Measurements from ENCODE around the gene TCEANC.

Gene TCEANC

DNA sequence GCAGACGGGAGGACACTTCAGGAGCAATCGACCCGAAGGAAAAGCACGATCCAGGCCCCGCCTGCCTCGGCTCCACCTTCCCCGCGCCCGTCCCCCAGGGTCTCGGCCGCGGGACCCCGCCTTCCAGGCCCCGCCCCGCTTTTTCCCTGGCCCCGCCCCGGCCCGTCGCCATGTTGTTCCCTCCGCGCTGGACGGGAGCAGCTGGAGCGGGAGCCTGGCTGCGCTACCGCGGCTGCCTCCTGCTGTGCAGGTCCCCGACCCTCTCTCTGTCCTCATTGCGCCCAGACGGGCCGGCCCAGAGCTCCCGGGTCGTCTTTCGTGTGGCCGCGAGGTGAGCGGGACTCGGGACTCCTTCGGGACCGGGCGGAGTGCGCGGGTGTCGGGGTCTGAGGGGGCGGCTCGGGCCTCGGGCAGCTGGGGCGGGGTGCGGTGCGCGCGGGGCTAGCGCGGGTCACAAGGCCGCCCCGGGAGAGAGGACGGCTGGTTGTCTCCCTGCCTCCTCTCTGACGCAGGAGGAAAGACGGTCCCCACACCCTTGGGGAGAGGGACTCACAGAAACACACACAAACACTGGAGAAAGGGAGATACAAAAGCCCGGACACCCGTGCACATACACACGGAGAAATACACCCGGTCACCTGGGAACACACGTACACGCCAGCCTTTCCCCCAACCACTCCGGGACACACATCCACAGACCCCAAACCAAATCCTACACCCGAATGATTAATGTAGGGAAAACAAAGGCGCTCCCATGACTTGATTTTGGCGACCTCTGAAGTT lies 36.2 kb downstream of the TCEANC start, which contains the start of gene RAB9A:
TSS of gene RAB9A (plus strand) at position 171 of the 783 bp plus-strand sequence. CDS start 19,619 bp downstream, outside the sequence.
- no peaks in the 10 kb centered on the region for H3K9me3 ChIP-seq (ENCODE audit: control insufficient read depth, insufficient read depth, low read depth, low read length)
- peak within 1 kb of the TSS; percentile 94 for H3K4me3 ChIP-seq (ENCODE audit: low read depth, low read length)
- peaks cover 44% of the 10 kb centered on the region for H3K4me1 ChIP-seq (ENCODE audit: control insufficient read depth, insufficient read depth, low read length)
- POLR2A ChIA-PET, result interaction anchor here (0.5 to 3.2 kb wide), 12 partner anchors 9 to 96 kb away, joined by 3 to 21 read pairs (median 6); partner anchors contain the start of genes OFD1 and TRAPPC2
- H3K27ac ChIP-seq (ENCODE audit: extremely low read depth, low read depth, low read length), result peak within 1 kb of the TSS; percentile 98
- H3K36me3 ChIP-seq (ENCODE audit: control insufficient read depth in 2 of 2, insufficient read depth in 1 of 2, low read length in 2 of 2), result no peaks in the 10 kb centered on the region
- CTCF ChIA-PET, result interaction anchor here (0.7 to 2.6 kb wide), 6 partner anchors 9 to 182 kb away, joined by 3 to 9 read pairs (median 4); no protein-coding TSS in a partner anchor
- TF ChIP-seq, protein P1, sequence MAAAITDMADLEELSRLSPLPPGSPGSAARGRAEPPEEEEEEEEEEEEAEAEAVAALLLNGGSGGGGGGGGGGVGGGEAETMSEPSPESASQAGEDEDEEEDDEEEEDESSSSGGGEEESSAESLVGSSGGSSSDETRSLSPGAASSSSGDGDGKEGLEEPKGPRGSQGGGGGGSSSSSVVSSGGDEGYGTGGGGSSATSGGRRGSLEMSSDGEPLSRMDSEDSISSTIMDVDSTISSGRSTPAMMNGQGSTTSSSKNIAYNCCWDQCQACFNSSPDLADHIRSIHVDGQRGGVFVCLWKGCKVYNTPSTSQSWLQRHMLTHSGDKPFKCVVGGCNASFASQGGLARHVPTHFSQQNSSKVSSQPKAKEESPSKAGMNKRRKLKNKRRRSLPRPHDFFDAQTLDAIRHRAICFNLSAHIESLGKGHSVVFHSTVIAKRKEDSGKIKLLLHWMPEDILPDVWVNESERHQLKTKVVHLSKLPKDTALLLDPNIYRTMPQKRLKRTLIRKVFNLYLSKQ (tag by site-specific recombination; IDR thresholded peaks at IDR 0.05; ENCODE audit: borderline replicate concordance), result no peak
- no peak for TF ChIP-seq TCF7L2 (IDR thresholded peaks at IDR 0.05; ENCODE audit: borderline replicate concordance, low read depth, low read length)
- TF ChIP-seq ZSCAN23 (tag by site-specific recombination; IDR thresholded peaks at IDR 0.05), result no peak
- TF ChIP-seq ZNF747 (tag by site-specific recombination; IDR thresholded peaks at IDR 0.05), result no peak
- no peak for TF ChIP-seq SCRT2 (tag by site-specific recombination; IDR thresholded peaks at IDR 0.05)
- no peak for TF ChIP-seq ZFP69B (tag by site-specific recombination; IDR thresholded peaks at IDR 0.05)
- no peak for TF ChIP-seq ZNF426 (tag by site-specific recombination; IDR thresholded peaks at IDR 0.05)
- TF ChIP-seq ZNF19 (tag by site-specific recombination; IDR thresholded peaks at IDR 0.05; ENCODE audit: low read depth), result no peak
- TF ChIP-seq ZNF132 (tag by site-specific recombination; IDR thresholded peaks at IDR 0.05; ENCODE audit: borderline replicate concordance), result no peak
- no peak for TF ChIP-seq GLI2 (tag by site-specific recombination; IDR thresholded peaks at IDR 0.05; ENCODE audit: borderline replicate concordance, low read depth)
- TF ChIP-seq ZFHX2 (tag by site-specific recombination; conservative IDR thresholded peaks at IDR 0.05), result peak; percentile 83
- TF ChIP-seq, protein P2, sequence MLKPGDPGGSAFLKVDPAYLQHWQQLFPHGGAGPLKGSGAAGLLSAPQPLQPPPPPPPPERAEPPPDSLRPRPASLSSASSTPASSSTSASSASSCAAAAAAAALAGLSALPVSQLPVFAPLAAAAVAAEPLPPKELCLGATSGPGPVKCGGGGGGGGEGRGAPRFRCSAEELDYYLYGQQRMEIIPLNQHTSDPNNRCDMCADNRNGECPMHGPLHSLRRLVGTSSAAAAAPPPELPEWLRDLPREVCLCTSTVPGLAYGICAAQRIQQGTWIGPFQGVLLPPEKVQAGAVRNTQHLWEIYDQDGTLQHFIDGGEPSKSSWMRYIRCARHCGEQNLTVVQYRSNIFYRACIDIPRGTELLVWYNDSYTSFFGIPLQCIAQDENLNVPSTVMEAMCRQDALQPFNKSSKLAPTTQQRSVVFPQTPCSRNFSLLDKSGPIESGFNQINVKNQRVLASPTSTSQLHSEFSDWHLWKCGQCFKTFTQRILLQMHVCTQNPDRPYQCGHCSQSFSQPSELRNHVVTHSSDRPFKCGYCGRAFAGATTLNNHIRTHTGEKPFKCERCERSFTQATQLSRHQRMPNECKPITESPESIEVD (tag by site-specific recombination; IDR thresholded peaks at IDR 0.05), result no peak
- TF ChIP-seq ZNF621 (tag by site-specific recombination; IDR thresholded peaks at IDR 0.05), result no peak
- TF ChIP-seq ZNF48 (tag by site-specific recombination; IDR thresholded peaks at IDR 0.05), result no peak
- TF ChIP-seq GLIS2 (tag by site-specific recombination; IDR thresholded peaks at IDR 0.05), result peak; percentile 53; the same call in 1 of the 2 replicates
- 0 out of 2 replicates have a peak, but pooled peaks have one; percentile 2 for TF ChIP-seq ZNF366 (tag by site-specific recombination; conservative IDR thresholded peaks at IDR 0.05)
- 0 out of 2 replicates have a peak, but pooled peaks have one; percentile 33 for TF ChIP-seq ZBTB8A (tag by site-specific recombination; IDR thresholded peaks at IDR 0.05)
- TF ChIP-seq, protein P3, sequence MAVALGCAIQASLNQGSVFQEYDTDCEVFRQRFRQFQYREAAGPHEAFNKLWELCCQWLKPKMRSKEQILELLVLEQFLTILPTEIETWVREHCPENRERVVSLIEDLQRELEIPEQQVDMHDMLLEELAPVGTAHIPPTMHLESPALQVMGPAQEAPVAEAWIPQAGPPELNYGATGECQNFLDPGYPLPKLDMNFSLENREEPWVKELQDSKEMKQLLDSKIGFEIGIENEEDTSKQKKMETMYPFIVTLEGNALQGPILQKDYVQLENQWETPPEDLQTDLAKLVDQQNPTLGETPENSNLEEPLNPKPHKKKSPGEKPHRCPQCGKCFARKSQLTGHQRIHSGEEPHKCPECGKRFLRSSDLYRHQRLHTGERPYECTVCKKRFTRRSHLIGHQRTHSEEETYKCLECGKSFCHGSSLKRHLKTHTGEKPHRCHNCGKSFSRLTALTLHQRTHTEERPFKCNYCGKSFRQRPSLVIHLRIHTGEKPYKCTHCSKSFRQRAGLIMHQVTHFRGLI (tag by site-specific recombination; IDR thresholded peaks at IDR 0.05), result no peak; the same call in 1 of the 2 replicates
- TF ChIP-seq HOXD13 (CRISPR knock-in tag; IDR thresholded peaks at IDR 0.05; ENCODE audit: borderline replicate concordance), result no peak
- TF ChIP-seq GFI1B (tag by site-specific recombination; IDR thresholded peaks at IDR 0.05), result no peak
- peak; percentile 65; the same call in 1 of the 2 replicates for TF ChIP-seq KLF10 (tag by site-specific recombination; IDR thresholded peaks at IDR 0.05)
- TF ChIP-seq ZNF223 (tag by site-specific recombination; IDR thresholded peaks at IDR 0.05), result no peak
- TF ChIP-seq, protein P4, sequence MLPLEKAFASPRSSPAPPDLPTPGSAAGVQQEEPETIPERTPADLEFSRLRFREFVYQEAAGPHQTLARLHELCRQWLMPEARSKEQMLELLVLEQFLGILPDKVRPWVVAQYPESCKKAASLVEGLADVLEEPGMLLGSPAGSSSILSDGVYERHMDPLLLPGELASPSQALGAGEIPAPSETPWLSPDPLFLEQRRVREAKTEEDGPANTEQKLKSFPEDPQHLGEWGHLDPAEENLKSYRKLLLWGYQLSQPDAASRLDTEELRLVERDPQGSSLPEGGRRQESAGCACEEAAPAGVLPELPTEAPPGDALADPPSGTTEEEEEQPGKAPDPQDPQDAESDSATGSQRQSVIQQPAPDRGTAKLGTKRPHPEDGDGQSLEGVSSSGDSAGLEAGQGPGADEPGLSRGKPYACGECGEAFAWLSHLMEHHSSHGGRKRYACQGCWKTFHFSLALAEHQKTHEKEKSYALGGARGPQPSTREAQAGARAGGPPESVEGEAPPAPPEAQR (tag by site-specific recombination; IDR thresholded peaks at IDR 0.05), result no peak
- TF ChIP-seq, protein P5, sequence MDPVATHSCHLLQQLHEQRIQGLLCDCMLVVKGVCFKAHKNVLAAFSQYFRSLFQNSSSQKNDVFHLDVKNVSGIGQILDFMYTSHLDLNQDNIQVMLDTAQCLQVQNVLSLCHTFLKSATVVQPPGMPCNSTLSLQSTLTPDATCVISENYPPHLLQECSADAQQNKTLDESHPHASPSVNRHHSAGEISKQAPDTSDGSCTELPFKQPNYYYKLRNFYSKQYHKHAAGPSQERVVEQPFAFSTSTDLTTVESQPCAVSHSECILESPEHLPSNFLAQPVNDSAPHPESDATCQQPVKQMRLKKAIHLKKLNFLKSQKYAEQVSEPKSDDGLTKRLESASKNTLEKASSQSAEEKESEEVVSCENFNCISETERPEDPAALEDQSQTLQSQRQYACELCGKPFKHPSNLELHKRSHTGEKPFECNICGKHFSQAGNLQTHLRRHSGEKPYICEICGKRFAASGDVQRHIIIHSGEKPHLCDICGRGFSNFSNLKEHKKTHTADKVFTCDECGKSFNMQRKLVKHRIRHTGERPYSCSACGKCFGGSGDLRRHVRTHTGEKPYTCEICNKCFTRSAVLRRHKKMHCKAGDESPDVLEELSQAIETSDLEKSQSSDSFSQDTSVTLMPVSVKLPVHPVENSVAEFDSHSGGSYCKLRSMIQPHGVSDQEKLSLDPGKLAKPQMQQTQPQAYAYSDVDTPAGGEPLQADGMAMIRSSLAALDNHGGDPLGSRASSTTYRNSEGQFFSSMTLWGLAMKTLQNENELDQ (tag by site-specific recombination; IDR thresholded peaks at IDR 0.05; ENCODE audit: low read depth), result no peak
- TF ChIP-seq ZBTB20 (tag by site-specific recombination; IDR thresholded peaks at IDR 0.05), result peak; percentile 36; the same call in 1 of the 2 replicates
- TF ChIP-seq ZNF169 (tag by site-specific recombination; IDR thresholded peaks at IDR 0.05), result no peak
- no peak for TF ChIP-seq ZNF707 (tag by site-specific recombination; IDR thresholded peaks at IDR 0.05)
- no peak for TF ChIP-seq ZNF529 (tag by site-specific recombination; IDR thresholded peaks at IDR 0.05; ENCODE audit: insufficient replicate concordance)
- no peak for TF ChIP-seq ZNF175 (tag by site-specific recombination; IDR thresholded peaks at IDR 0.05)
- no peak for TF ChIP-seq MEIS1 (CRISPR knock-in tag; IDR thresholded peaks at IDR 0.05; ENCODE audit: borderline replicate concordance)
